Measurements from ENCODE around the gene ANGEL1. TPM values are rescaled to one million over a fixed set of nuclear protein-coding genes. Genes with fewer than 3 reads are reported as not detected.

ANGEL1 gene
- total and polyA plus RNA-seq, 2 of the 8 experiments (the other 6 are each of a cell fraction or from before 2014, with no cell fraction given), result 26.8 to 27.2 TPM

- no peak for TF ChIP-seq CHD7 (IDR thresholded peaks at IDR 0.05; ENCODE audit: insufficient replicate concordance, low read length)
These were observed 2.3 kb upstream of the ANGEL1 start (continued) for GRCh38 chr14:76814726-76815645.

Measured in H1 (cell line).